SJCRH30 (cell line): ENCODE measurements around the gene ASB6. TPM values are rescaled to one million over a fixed set of nuclear protein-coding genes. Genes with fewer than 3 reads are reported as not detected.

ENCODE experiments used
- DNase-seq, 2 experiments: peaks; one replicate each; pipeline ENCODE4 v3.0.0-alpha.2; 2015 to 2020
- H3K27ac ChIP-seq: fragments of 250-450 bp; sonication (Bioruptor Pico); 2 replicates; pipeline ENCODE4 v1.5.1; 2020; ENCODE audit warnings: mild to moderate bottlenecking, moderate library complexity
- H3K27me3 ChIP-seq: fragments of 250-450 bp; sonication (Bioruptor Pico); 2 replicates; pipeline ENCODE4 v1.5.1; 2020; ENCODE audit warnings: mild to moderate bottlenecking, moderate library complexity
- H3K36me3 ChIP-seq: fragments of 250-450 bp; sonication (Bioruptor Pico); 2 replicates; pipeline ENCODE4 v1.5.1; 2020; ENCODE audit warnings: mild to moderate bottlenecking, moderate library complexity
- H3K4me1 ChIP-seq: fragments of 250-450 bp; sonication (Bioruptor Pico); 2 replicates; pipeline ENCODE4 v1.5.1; 2020; ENCODE audit warnings: mild to moderate bottlenecking, moderate library complexity
- H3K4me3 ChIP-seq: fragments of 250-450 bp; sonication (Bioruptor Pico); 2 replicates; pipeline ENCODE4 v1.5.1; 2020; ENCODE audit warnings: mild to moderate bottlenecking, moderate library complexity
- H3K9me3 ChIP-seq: fragments of 250-450 bp; sonication (Bioruptor Pico); replicated peaks from 2 replicates; pipeline ENCODE4 v1.5.1; 2020; ENCODE audit warnings: mild to moderate bottlenecking, moderate library complexity
- total RNA-seq: library from RNA; depleted of rRNA; stranded (reverse); fragments of >200 nt; shearing (Covaris generic); gene quantifications from 2 replicates; pipeline ENCODE4 v1.2.3, GENCODE V29; 2014; rRNA removed

ASB6 gene
- total RNA-seq = 23.0 and 23.4 TPM in 2 replicates

- H3K4me1 ChIP-seq = peaks cover 14% of the 10 kb centered on the region
- no peaks in the 10 kb centered on the region for H3K9me3 ChIP-seq
- peaks cover 19% of the 10 kb centered on the region for H3K36me3 ChIP-seq
- peak within 1 kb of the TSS; percentile 85 for H3K4me3 ChIP-seq
- no peaks in the 10 kb centered on the region for H3K27me3 ChIP-seq
- H3K27ac ChIP-seq = no peak within 1 kb of the TSS
- DNase-seq = peak; percentile 98
Observed at GRCh38 chr9:129641750-129642585, at the start of gene ASB6. Gene ASB6 (minus strand): TSS chr9:129642151. CDS start chr9:129641999, 152 bp downstream.

- H3K4me3 ChIP-seq = no peak overlapping the region
- H3K9me3 ChIP-seq = no peaks in the 10 kb centered on the region
- H3K27ac ChIP-seq = no peak overlapping the region
- no peak for DNase-seq
- H3K27me3 ChIP-seq = peaks cover 8% of the 10 kb centered on the region; the same call in 1 of the 2 replicates
- H3K4me1 ChIP-seq = peaks cover under 1% of the 10 kb centered on the region; the same call in 1 of the 2 replicates
- no peaks in the 10 kb centered on the region for H3K36me3 ChIP-seq
Observed at GRCh38 chr9:129688285-129689043, 46.5 kb upstream of the ASB6 start.

GRCh38 chr9:129687391-129687790 is 45.4 kb upstream of the ASB6 start:
- no peak overlapping the region for H3K4me3 ChIP-seq
- H3K4me1 ChIP-seq = no peaks in the 10 kb centered on the region
- H3K27ac ChIP-seq = no peak overlapping the region
- DNase-seq = no peak
- H3K27me3 ChIP-seq = peaks cover 8% of the 10 kb centered on the region; the same call in 1 of the 2 replicates
- no peaks in the 10 kb centered on the region for H3K36me3 ChIP-seq
- no peaks in the 10 kb centered on the region for H3K9me3 ChIP-seq

DNA sequence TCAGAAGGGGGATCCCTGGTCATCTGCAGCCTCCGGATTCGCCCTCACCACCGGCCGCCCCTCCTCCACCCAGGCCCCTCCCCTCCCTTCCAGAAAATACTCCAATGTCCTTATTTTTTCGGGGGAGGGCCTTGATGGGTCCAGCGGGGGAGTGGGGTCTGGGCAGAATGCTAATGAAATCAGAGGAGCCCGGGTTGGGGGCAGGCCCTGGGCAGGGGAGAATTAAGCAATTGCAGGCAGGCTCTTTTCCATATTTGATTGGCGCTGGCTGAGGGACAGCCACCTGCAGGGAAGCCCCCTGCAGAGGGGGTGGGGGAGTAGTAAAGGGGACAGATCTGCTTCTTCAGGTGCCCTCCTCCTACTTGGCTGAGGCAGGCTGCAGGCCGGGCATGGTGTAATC is 44.8 kb upstream of the ASB6 start:
- Histone ChIP-seq H3K9me3 (no peaks in the 10 kb centered on the region), H3K36me3 (no peaks in the 10 kb centered on the region), H3K4me1 (no peaks in the 10 kb centered on the region), H3K4me3 (no peak overlapping the region), H3K27ac (no peak overlapping the region), H3K27me3 (peaks cover 14% of the 10 kb centered on the region; the same call in 1 of the 2 replicates)
- DNase-seq = no peak

GRCh38 chr9:129685933-129686259 is 43.9 kb upstream of the ASB6 start:
- H3K27me3 ChIP-seq = peaks cover 17% of the 10 kb centered on the region
- DNase-seq = no peak
- no peaks in the 10 kb centered on the region for H3K36me3 ChIP-seq

DNA sequence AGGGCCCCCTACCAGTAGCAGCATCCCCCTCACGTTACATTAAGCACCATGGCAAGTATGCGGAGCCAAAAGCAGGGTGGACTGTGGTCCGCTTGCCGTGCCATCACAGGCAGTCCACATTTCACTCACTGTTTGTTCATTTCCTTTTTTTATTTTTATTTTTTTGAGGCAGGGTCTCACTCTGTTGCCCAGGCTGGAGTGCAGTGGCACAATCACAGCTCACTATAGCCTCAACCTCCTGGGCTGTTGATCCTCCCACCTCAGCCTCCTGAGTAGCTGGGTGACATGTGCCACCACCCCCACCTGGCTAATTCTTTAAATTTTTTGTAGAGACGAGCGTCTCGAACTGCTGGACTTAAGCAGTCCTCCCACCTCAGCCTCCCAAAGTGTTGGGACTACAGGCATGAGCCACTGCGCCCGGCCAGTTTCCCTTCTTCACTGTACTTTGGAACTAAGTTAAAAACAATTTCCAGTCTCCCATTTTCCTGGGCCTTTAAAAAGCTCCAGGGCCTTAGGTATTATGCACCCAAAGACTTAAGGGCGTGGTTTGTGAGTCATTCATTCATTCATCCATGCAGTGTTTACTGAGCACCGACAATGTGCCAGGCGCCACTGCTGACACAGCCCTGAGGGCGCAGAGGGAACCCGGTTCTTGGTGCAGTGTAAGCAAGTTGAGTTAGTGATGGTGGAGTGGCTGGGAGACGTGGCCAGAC is 43.4 kb upstream of the ASB6 start:
- no peaks in the 10 kb centered on the region for H3K36me3 ChIP-seq
- H3K4me1 ChIP-seq = no peaks in the 10 kb centered on the region
- DNase-seq = no peak
- no peak overlapping the region for H3K27ac ChIP-seq
- no peaks in the 10 kb centered on the region for H3K9me3 ChIP-seq
- peaks cover 19% of the 10 kb centered on the region for H3K27me3 ChIP-seq
- H3K4me3 ChIP-seq = no peak overlapping the region

More at GRCh38 chr9:129685933-129686259, 43.9 kb upstream of the ASB6 start:
- H3K27ac ChIP-seq = no peak overlapping the region
- H3K9me3 ChIP-seq = no peaks in the 10 kb centered on the region
- no peak overlapping the region for H3K4me3 ChIP-seq
- no peaks in the 10 kb centered on the region for H3K4me1 ChIP-seq

DNA sequence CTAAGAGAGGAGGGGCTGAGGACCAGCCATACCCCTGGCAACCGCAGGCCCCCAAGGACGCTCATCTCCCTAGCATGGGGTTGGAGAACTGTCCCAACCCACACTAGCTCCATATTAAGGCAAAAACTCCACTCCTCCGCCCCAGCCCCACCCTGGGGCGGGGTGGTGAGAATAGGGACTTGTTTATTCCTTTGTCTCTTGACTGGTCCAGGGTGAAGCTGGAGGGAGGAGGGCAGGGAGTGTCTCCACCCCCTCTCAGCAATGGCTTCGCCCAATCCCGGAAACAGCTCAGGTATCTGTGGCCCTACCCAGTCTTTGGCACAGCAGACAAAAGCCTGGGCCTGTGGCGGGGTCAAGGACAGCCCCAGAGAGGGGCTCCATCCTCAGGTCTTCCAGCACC is 40.4 kb upstream of the ASB6 start:
- no peaks in the 10 kb centered on the region for H3K9me3 ChIP-seq
- no peak for DNase-seq
- H3K36me3 ChIP-seq = no peaks in the 10 kb centered on the region

DNA sequence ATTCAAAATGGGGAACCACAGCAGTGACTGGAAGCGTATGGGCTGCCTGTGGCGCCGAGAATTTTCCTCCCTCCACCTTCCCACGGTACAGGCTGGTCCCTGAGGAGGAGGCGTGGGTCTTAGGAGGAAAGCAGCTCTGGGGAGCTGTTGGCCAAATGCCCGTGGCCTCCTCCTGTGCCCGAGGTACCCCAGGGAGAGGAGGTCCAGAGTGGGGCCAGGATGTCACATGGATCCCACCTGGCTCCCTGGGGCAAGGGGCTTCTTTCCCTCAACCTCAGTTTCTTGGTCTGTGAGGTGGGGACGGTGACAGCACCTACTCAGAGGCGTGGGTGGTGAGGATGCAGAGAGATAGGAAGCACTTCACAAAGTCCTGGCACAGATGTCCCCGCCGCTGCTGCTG is 40.0 kb upstream of the ASB6 start:
- Histone ChIP-seq H3K4me1 (peaks cover 10% of the 10 kb centered on the region), H3K36me3 (no peaks in the 10 kb centered on the region), H3K4me3 (no peak overlapping the region), H3K9me3 (no peaks in the 10 kb centered on the region), H3K27ac (no peak overlapping the region), H3K27me3 (peaks cover 40% of the 10 kb centered on the region)
- no peak for DNase-seq

More for the DNA sequence above, 40.4 kb upstream of the ASB6 start:
- Histone ChIP-seq H3K27ac (no peak overlapping the region), H3K4me1 (peaks cover 6% of the 10 kb centered on the region; the same call in 1 of the 2 replicates), H3K4me3 (no peak overlapping the region), H3K27me3 (peaks cover 41% of the 10 kb centered on the region)

- Histone ChIP-seq H3K27ac (no peak overlapping the region), H3K36me3 (no peaks in the 10 kb centered on the region), H3K27me3 (peaks cover 55% of the 10 kb centered on the region), H3K4me1 (peaks cover 15% of the 10 kb centered on the region), H3K4me3 (no peak overlapping the region), H3K9me3 (no peaks in the 10 kb centered on the region)
- no peak for DNase-seq
Observed at GRCh38 chr9:129679537-129679936, 37.6 kb upstream of the ASB6 start.

GRCh38 chr9:129678844-129679243 is 36.9 kb upstream of the ASB6 start:
- Histone ChIP-seq H3K9me3 (no peaks in the 10 kb centered on the region), H3K36me3 (no peaks in the 10 kb centered on the region), H3K27me3 (peaks cover 61% of the 10 kb centered on the region), H3K27ac (no peak overlapping the region), H3K4me1 (peaks cover 19% of the 10 kb centered on the region), H3K4me3 (no peak overlapping the region)
- no peak for DNase-seq

- Histone ChIP-seq H3K27me3 (peaks cover 67% of the 10 kb centered on the region), H3K4me3 (peak overlapping the region; percentile 8; the same call in 1 of the 2 replicates), H3K36me3 (no peaks in the 10 kb centered on the region), H3K9me3 (no peaks in the 10 kb centered on the region), H3K4me1 (peaks cover 26% of the 10 kb centered on the region), H3K27ac (no peak overlapping the region)
- DNase-seq = peak; percentile 59 to 67
Observed at GRCh38 chr9:129677456-129677855, 35.5 kb upstream of the ASB6 start.

DNA sequence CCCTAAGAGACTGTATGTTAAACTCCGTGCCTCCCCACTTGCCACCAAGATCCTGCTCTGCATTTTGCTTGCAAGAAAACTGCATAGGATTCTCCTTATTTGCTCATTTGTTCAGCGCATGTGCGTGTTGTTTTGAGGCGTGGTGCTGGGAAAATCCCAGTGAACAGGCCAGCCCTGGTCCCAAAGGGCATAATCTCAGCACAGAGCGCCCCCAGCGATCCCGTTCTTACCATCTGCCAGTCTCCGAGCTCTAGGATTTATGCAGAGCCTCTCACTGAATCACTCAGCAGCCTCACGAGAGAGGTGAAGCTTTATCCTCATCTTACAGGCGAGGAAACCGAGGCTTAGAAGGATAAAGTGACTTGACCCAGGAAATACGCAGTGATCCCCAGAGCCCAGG is 35.0 kb upstream of the ASB6 start:
- H3K27ac ChIP-seq = no peak overlapping the region
- no peaks in the 10 kb centered on the region for H3K9me3 ChIP-seq
- H3K27me3 ChIP-seq = peaks cover 63% of the 10 kb centered on the region
- no peaks in the 10 kb centered on the region for H3K36me3 ChIP-seq
- peak; percentile 71 to 81 for DNase-seq
- peaks cover 26% of the 10 kb centered on the region for H3K4me1 ChIP-seq
- peak overlapping the region; percentile 8; the same call in 1 of the 2 replicates for H3K4me3 ChIP-seq

DNA sequence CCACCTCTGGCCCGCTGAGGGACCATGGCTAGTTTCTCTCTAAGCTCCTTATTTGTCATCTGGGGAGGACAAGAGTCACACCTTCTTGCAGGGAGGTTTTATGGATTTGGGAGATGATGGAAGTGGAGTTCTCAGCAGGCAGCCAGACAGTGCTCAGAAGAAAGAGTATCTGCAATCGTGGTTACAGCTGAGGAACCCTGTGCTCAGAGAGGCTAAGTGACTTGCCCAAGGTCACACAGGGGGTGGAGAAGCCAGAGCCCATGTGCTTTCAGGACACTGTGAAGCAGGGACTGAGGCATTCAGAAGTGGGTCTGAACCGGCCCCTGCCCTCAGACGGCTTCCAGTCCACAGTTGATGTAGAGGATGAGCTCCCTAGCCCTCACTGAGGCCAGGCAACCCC is 34.3 kb upstream of the ASB6 start:
- H3K27me3 ChIP-seq = peaks cover 61% of the 10 kb centered on the region
- H3K4me3 ChIP-seq = no peak overlapping the region
- no peak overlapping the region for H3K27ac ChIP-seq
- DNase-seq = no peak
- no peaks in the 10 kb centered on the region for H3K36me3 ChIP-seq
- H3K4me1 ChIP-seq = peaks cover 26% of the 10 kb centered on the region
- no peaks in the 10 kb centered on the region for H3K9me3 ChIP-seq

DNA sequence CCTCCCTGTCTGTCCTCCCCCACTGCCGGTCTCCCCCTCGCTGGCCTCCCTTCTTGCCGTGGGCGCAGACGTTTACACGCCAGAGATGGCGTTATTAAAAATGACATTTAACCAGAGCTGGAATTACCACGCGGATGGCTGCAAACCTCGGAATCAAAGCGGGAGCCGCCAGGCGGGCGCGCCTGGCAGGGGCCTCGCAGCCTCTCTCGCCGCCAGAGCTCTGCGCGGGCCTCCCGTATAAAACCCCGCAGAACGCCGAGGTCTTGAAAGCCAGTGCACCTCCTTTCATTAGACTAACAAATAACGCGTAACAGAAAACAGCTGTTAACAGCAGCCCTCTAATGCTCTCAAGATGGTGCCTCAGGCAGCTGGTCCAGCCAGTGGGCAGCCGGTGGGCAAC is 33.7 kb upstream of the ASB6 start:
- Histone ChIP-seq H3K4me3 (no peak overlapping the region), H3K4me1 (peaks cover 26% of the 10 kb centered on the region), H3K27ac (no peak overlapping the region), H3K36me3 (no peaks in the 10 kb centered on the region), H3K27me3 (peaks cover 65% of the 10 kb centered on the region), H3K9me3 (no peaks in the 10 kb centered on the region)
- DNase-seq = peak in 1 of 2 experiments; percentile 48

GRCh38 chr9:129674229-129674628 is 32.3 kb upstream of the ASB6 start:
- Histone ChIP-seq H3K4me1 (peaks cover 26% of the 10 kb centered on the region), H3K27ac (no peak overlapping the region), H3K9me3 (no peaks in the 10 kb centered on the region), H3K36me3 (no peaks in the 10 kb centered on the region), H3K27me3 (peaks cover 65% of the 10 kb centered on the region), H3K4me3 (no peak overlapping the region)
- no peak for DNase-seq
